Tibial artery (tissue), 4 donors: ENCODE measurements around the gene GPR45.

Source experiments
- DNase-seq, 2 donors: peaks; one replicate each; pipeline ENCODE4 v3.0.0-alpha.2; 2019
- H3K27ac ChIP-seq, 2 donors: fragments of 200-600 bp; sonication (generic) in 1 of 2; 1 replicate in 1 of 2; 2 replicates in 1 of 2; pipeline ENCODE4 v1.5.1; 2018 to 2019; ENCODE audit warnings: mild to moderate bottlenecking in 1 of 2
- H3K27me3 ChIP-seq, 2 donors: fragments of 200-600 bp; sonication (generic) in 1 of 2; one replicate each; pipeline versions ENCODE4 v1.5.1 to v1.6.0; 2016 to 2019
- H3K36me3 ChIP-seq, 3 donors: fragments of 200-600 bp; sonication (generic) in 2 of 3; one replicate each; pipeline ENCODE4 v1.5.1; 2016 to 2019; ENCODE audit warnings: mild to moderate bottlenecking in 2 of 3
- H3K4me1 ChIP-seq, 4 donors: fragments of 200-600 bp; sonication (generic) in 2 of 4; 1 replicate in 3 of 4; 2 replicates in 1 of 4; pipeline ENCODE4 v1.5.1; 2016 to 2019
- H3K4me3 ChIP-seq, 2 donors: fragments of 200-600 bp; sonication (generic) in 1 of 2; 1 replicate in 1 of 2; 2 replicates in 1 of 2; pipeline ENCODE4 v1.5.1; 2018 to 2019; ENCODE audit warnings: mild to moderate bottlenecking in 2 of 2
- H3K9me3 ChIP-seq, 3 donors: fragments of 200-600 bp; sonication (generic) in 1 of 3; one replicate each; pipeline ENCODE4 v1.5.1; 2016 to 2019
- CTCF ChIP-seq, 2 experiments: fragments of 200-600 bp in 1 of 2; fragments of 450-650 bp in 1 of 2; IDR thresholded peaks; one replicate each; pipeline ENCODE4 v1.5.1; 2017 to 2019; ENCODE audit warnings: antibody characterized with exemption in 2 of 2, mild to moderate bottlenecking in 1 of 2, moderate library complexity in 1 of 2
- intact Hi-C: fragments of 100-400 bp; cut with DNase I; formaldehyde crosslinking; loops from one replicate; pipeline ENCODE4 v1.15.0; 2023; ENCODE audit warnings: low total_unique reads

The GPR45 gene

GRCh38 chr2:105278654-105279053, 37.1 kb downstream of the GPR45 start:
- Histone ChIP-seq H3K4me1 (no peaks in the 10 kb centered on the region), H3K9me3 (no peaks in the 10 kb centered on the region), H3K27me3 (no peaks in the 10 kb centered on the region), H3K27ac (no peak overlapping the region), H3K4me3 (no peak overlapping the region), H3K36me3 (peaks cover 51 to 100% (median 58%) of the 10 kb centered on the region in 3 donors)
- no peak for DNase-seq
- TF ChIP-seq CTCF (IDR thresholded peaks at IDR 0.05) = no peak
- intact Hi-C loops = no loop called here

GRCh38 chr2:105279126-105279525, 37.6 kb downstream of the GPR45 start:
- TF ChIP-seq CTCF (IDR thresholded peaks at IDR 0.05) = no peak
- intact Hi-C loops = no loop called here
- Histone ChIP-seq H3K4me1 (no peaks in the 10 kb centered on the region), H3K9me3 (no peaks in the 10 kb centered on the region), H3K27ac (no peak overlapping the region), H3K36me3 (peaks cover 50 to 100% (median 58%) of the 10 kb centered on the region in 3 donors), H3K4me3 (no peak overlapping the region), H3K27me3 (no peaks in the 10 kb centered on the region)
- DNase-seq = no peak

- peaks cover 39 to 100% (median 56%) of the 10 kb centered on the region in 3 donors for H3K36me3 ChIP-seq
- no peak overlapping the region for H3K27ac ChIP-seq
- intact Hi-C loops = no loop called here
- H3K4me1 ChIP-seq = no peaks in the 10 kb centered on the region
- no peaks in the 10 kb centered on the region for H3K27me3 ChIP-seq
- no peak for DNase-seq
- H3K9me3 ChIP-seq = no peaks in the 10 kb centered on the region
- TF ChIP-seq CTCF (IDR thresholded peaks at IDR 0.05) = no peak
- H3K4me3 ChIP-seq = no peak overlapping the region
These were observed 38.7 kb downstream of the GPR45 start for GRCh38 chr2:105280281-105280680.

- no peak overlapping the region for H3K27ac ChIP-seq
- no peak for TF ChIP-seq CTCF (IDR thresholded peaks at IDR 0.05)
- H3K9me3 ChIP-seq = no peaks in the 10 kb centered on the region
- peaks cover 27 to 91% (median 80%) of the 10 kb centered on the region in 3 donors for H3K36me3 ChIP-seq
- no peak overlapping the region for H3K4me3 ChIP-seq
- intact Hi-C loops = no loop called here
- no peaks in the 10 kb centered on the region for H3K27me3 ChIP-seq
- no peaks in the 10 kb centered on the region for H3K4me1 ChIP-seq
- no peak for DNase-seq
These were observed 42.0 kb downstream of the GPR45 start for GRCh38 chr2:105283532-105283931.

- no peaks in the 10 kb centered on the region for H3K27me3 ChIP-seq
- no peak for DNase-seq
- TF ChIP-seq CTCF (IDR thresholded peaks at IDR 0.05) = peak; percentile 10 to 12
- peaks cover 38 to 85% (median 65%) of the 10 kb centered on the region in 3 donors for H3K36me3 ChIP-seq
- H3K4me3 ChIP-seq = no peak overlapping the region
- intact Hi-C loops = no loop called here
- no peaks in the 10 kb centered on the region for H3K9me3 ChIP-seq
- H3K4me1 ChIP-seq = no peaks in the 10 kb centered on the region
- no peak overlapping the region for H3K27ac ChIP-seq
These were observed 46.1 kb downstream of the GPR45 start for GRCh38 chr2:105287692-105288091.

GRCh38 chr2:105288133-105288532, 46.6 kb downstream of the GPR45 start:
- no peak overlapping the region for H3K27ac ChIP-seq
- TF ChIP-seq CTCF (IDR thresholded peaks at IDR 0.05) = no peak
- no peak overlapping the region for H3K4me3 ChIP-seq
- intact Hi-C loops = no loop called here
- peaks cover 35 to 82% (median 68%) of the 10 kb centered on the region in 3 donors for H3K36me3 ChIP-seq
- no peaks in the 10 kb centered on the region for H3K27me3 ChIP-seq
- H3K4me1 ChIP-seq = no peaks in the 10 kb centered on the region
- DNase-seq = no peak
- H3K9me3 ChIP-seq = no peaks in the 10 kb centered on the region
